Umbilical cord (tissue), 2 donors: ENCODE measurements around the gene IGFALS. TPM values are rescaled to one million over a fixed set of nuclear protein-coding genes. Genes with fewer than 3 reads are reported as not detected.

Source experiments
- DNase-seq: peaks from one replicate; pipeline ENCODE4 v3.0.0-alpha.2; 2015; ENCODE audit warnings: low spot score
- total RNA-seq: library from RNA; depleted of rRNA; stranded (reverse); fragments of >200 nt; gene quantifications from one replicate; pipeline ENCODE4 v1.2.3, GENCODE V29; 2014; ENCODE audit warnings: low replicate concordance; ENCODE audit not compliant: insufficient read depth

The IGFALS gene
- total RNA-seq, 1 donor from 2014 or later = 0.96 TPM

- DNase-seq = no peak
These were observed 3.3 kb downstream of the IGFALS start for GRCh38 chr16:1790261-1790610.

- no peak for DNase-seq
These were observed 3.9 kb downstream of the IGFALS start for GRCh38 chr16:1789643-1790045.

- no peak for DNase-seq
These were observed 4.8 kb downstream of the IGFALS start for GRCh38 chr16:1788708-1789100.

GRCh38 chr16:1788095-1788707, 5.3 kb downstream of the IGFALS start:
- no peak for DNase-seq

GRCh38 chr16:1787322-1788094, 6.0 kb downstream of the IGFALS start:
- DNase-seq = no peak

- no peak for DNase-seq
These were observed 6.5 kb downstream of the IGFALS start for GRCh38 chr16:1787056-1787321.

- DNase-seq = no peak
These were observed 7.1 kb downstream of the IGFALS start for GRCh38 chr16:1786242-1787055.

GRCh38 chr16:1785846-1786170, 7.7 kb downstream of the IGFALS start:
- no peak for DNase-seq

GRCh38 chr16:1784977-1785845, 8.3 kb downstream of the IGFALS start:
- no peak for DNase-seq

GRCh38 chr16:1782408-1783264, 10.9 kb downstream of the IGFALS start, which contains the start of the genes NUBP2 and SPSB3:
Gene NUBP2 (plus strand): TSS chr16:1782960. CDS start chr16:1783021, 61 bp downstream.
Gene SPSB3 (minus strand): TSS chr16:1782571. CDS start chr16:1781483, 1,088 bp downstream.
- peak; percentile 100 for DNase-seq

GRCh38 chr16:1781758-1782407, 11.6 kb downstream of the IGFALS start:
- no peak for DNase-seq

- DNase-seq = no peak
These were observed 12.3 kb downstream of the IGFALS start for GRCh38 chr16:1781254-1781653.

GRCh38 chr16:1780677-1781072, 12.8 kb downstream of the IGFALS start:
- DNase-seq = no peak

- no peak for DNase-seq
These were observed 13.5 kb downstream of the IGFALS start for GRCh38 chr16:1779741-1780676.

- no peak for DNase-seq
These were observed 14.2 kb downstream of the IGFALS start for GRCh38 chr16:1779234-1779701.

- no peak for DNase-seq
These were observed 15.0 kb downstream of the IGFALS start for GRCh38 chr16:1778200-1779179.

- DNase-seq = no peak
These were observed 15.9 kb downstream of the IGFALS start for GRCh38 chr16:1777375-1778199.
